Stimulated activated CD4-positive, alpha-beta T cell treated with anti-CD3 and anti-CD28 coated beads, Interleukin-4, amount 100 ng/mL, for 1 hour (primary cell): ENCODE data around the gene CES4A.
"Not testable (repeated sequence)": the region's sequence is repeated elsewhere in the genome, so short reads cannot be mapped to it uniquely, and the experiment has no call there.

Source experiments
- DNase-seq: peaks from one replicate; pipeline ENCODE4 v3.0.0-alpha.2; 2020

Gene CES4A

DNA sequence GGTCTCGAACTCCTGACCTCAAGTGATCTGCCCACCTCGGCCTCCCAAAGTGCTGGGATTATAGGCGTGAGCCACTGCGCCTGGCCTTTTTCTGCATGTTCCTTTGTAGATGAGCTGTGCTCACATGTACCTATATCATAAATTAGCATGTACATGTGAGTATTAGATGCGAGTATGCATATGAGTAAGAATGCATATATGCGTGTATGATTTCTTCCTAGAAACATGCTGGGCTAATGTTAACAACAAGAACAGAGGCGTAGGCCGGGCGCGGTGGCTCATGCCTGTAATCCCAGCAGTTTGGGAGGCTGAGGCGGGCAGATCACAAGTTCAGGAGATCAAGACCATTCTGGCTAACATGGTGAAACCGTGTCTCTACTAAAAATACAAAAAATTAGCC, 5.2 kb downstream of the CES4A start:
- DNase-seq: not testable (repeated sequence)

DNA sequence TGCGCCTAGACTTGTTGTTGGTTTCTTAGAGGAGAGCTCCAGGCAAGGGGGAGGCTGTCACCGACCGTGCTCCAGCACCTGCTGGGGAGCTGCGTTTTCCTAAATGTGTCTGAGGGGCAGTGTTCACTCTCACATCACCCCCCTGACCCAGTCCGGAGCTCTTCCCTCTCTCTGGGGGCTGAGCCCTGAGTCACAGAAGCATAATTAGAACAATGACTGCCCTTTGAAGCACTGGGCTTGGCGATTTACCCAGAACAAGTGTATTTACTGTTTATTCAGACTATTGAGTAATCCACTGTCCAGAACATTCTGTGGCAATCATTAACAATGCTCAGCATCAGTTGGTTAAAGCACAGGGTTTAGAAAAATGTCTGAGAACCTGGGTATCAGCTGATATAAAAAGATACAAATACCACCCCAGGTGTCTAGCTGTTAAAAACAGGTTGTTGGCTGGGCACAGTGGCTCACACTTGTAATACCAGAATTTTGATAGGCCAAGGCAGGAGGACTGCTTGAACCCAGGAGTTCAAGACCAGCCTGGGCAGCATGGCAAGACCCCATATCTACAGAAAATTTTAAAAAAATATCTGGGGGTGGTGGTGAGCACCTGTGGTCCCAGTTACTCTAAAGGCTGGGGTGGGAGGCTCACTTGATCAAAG, 8.1 kb downstream of the CES4A start:
- no peak for DNase-seq

DNA sequence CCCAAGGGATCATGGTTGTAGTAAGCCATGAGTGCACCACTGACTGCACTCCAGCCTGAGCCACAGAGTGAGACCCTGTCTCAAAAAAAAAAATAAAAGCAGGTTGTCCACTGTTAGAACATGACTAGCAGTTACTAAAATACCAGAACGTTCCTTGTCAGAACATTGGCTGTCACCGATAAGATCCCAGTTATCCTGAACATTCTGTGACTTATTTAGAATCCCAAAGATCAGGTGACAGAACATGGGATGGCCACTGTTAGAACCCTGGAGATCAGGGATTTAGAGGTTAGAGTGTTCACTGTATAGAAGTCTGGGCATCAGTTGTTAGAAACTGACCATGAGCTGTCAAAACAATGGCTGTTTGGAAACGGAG, 8.6 kb downstream of the CES4A start:
- no peak for DNase-seq

DNA sequence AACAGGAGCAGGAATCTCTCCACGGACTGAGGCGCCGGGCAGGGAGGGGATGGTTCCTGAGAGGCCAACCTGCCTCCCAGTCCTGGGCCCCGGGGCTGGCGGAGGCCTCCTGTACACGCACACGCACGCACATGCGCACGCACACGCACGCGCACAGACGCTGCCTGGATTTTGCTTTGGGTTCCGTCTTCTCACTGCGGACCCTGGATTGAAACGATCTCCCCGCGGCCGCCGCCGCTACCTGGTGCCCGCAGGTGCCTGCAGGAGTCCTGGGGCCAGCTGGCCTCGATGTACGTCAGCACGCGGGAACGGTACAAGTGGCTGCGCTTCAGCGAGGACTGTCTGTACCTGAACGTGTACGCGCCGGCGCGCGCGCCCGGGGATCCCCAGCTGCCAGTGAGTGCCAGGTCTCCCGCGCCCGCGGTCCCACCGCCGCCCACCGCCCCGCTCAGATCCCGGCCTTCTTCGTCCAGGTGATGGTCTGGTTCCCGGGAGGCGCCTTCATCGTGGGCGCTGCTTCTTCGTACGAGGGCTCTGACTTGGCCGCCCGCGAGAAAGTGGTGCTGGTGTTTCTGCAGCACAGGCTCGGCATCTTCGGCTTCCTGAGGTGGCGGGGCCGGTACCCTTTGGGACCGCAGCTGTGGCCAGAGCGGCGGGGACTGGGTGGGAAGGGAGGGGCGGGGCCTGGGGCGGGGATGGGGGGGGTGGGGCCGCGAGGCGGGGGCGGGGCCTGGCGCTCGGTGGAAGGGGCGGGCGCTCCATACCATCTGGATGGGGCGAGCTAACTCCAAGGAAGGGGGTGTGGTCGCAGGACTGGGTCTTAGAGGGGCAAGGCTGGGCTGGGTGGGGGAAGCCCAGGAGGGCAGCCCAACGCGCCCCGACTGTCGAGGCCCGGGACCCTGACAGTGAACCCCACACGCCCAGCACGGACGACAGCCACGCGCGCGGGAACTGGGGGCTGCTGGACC, 12.3 kb downstream of the CES4A start:
- peak; percentile 61 for DNase-seq

DNA sequence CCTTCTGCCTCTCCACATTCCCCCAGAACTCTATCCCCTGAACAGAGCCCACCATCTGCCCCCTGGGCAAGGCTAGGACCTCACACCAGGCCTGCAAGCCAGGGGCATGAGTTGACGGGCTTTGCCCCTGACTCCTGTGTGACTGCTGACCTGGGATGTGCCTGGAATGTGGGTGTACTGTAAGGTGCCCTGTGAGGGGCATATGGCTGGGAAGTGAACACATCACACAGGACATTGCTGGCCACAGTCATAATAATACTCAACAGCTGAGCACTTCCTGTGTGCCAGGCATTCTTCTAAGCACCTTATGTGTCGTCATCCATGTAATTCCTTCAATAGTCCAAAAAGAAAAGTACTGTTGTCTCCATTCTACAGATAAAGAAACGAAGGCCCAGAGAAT, 13.3 kb downstream of the CES4A start:
- no peak for DNase-seq

DNA sequence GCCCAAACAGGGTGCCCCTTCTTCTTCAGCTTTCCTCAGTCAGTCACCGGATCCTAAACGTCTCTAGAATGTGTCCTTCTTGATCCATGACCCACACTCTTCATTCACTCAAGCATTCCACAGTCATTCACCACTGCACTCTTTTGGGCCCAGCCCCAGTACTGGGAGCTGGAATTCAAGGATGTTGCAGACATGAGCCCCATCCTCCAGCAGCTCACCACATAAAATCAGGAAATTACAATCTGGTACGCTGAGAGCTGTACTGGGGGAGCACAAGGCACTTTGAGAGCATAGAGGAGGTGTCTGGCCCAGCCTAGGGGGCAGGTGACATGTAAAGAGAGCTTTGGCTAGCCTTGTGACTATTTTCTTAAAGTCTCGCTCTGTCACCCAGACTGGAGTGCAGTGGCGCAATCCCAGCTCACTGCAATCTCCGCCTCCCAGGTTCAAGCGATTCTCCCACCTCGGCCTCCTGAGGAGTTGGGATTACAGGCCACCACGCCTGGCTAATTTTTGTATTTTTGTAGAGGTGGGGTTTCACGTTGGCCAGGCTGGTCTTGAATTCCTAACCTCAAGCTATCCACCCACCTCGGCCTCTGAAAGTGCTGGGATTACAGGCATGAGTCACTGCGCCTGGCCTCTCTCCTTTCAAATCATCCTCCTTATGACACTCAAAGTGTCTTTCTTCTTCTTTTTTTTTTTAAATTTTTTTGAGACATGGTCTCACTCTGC, 18.7 kb downstream of the CES4A start:
- no peak for DNase-seq

DNA sequence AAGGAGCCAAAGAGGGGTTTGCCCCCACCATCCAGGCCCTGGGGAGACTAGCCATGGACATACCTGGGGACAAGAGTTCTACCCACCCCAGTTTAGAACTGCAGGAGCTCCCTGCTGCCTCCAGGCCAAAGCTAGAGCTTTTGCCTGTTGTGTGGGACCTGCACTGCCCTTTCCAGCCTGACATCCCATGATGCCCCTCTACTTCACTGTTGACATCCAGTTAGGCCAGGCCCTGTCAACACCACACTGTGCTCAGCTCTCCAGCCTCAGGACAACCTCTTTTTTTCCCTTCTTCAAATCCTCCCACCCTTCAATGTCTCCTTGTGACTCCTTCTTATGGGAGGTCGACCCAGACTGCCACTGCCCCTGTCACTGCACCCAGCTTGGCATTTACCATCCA, 20.8 kb downstream of the CES4A start:
- no peak for DNase-seq

DNA sequence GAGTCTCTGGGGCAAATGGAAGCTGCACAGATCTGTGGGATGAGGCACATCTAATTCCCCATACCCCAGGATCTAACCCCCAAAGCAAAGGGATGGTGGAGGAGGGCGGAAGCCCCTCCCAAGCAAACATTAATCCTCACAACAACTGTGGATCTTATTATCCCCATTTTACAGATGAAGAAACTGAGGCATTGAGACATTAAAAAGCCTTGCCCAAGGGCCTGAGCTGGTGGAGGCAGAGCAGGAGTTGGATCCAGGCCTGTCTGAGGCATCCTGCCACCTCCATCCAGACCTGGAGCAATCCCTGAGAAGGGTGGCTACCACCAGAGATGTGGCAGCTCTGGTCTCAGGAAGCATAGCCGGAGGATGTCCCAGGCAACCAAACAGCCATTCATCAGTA, 22.9 kb downstream of the CES4A start:
- no peak for DNase-seq

DNA sequence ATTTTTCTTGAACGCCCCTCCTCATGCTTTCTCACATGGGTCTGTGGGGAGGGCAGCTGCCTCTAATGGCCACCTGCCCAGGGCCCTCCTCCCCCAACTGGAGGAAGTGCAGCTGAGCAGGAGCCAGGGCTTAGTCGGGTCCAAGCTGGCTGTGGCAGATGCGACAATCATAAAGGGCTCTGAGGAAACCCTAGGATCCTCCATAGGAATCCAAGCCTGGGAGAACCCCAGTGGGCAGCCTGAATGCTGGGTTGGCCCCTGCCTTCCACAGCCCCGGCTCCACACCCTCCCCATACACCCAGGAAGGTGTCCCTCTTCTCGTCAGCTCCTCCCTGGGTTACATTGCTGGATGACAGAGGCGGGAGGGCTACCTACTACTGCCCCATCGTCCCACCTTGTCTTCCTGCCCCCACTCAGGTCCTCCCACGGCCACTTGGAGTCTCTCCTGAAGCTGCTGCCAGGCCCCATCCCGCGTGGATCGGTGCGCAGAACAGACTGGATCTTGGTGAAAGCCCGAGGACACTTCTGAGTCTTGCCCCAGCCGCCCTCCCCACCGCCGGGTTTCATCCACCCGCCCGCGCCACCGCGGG, 24.9 kb downstream of the CES4A start:
- no peak for DNase-seq

DNA sequence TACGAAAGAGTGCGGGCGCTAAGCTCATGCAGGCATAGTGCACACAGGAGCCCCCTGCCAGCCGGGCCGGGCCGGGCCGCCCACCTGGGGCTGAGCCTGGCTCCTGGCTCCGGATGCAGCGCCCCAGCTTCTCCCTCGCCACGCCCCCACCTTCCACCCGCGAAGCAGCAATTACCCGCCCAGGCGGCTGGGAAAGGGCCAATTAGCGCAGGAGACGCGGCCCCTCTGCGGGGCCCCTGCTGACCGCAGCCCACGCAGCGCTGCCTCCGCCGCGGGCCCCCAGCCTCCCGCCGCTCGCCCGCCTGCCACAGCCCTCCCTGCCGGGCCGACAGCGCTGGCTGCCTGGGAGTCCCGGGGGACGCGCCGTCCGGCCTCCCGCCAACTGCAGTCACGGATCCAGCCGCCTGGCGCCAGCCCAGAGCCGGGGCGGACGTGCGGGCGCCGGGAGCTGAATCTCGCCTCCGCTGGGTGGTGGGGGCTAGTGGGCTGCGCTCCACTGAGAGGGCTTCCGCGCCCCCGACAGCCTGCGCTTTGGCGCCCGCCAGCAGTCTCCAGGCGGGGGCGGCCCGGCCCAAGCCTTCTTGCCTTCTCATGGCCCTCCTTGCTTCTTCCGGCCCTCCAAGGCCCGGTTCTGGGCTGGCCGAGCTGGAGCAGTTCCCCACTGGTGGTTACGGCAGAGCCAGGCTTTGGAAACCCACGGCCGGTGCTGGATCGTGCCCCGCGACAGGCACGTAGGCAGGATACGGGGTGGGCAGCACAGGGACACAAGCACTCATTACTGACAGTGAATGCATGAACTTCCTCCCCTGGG, 25.6 kb downstream of the CES4A start:
- peak; percentile 71 for DNase-seq

DNA sequence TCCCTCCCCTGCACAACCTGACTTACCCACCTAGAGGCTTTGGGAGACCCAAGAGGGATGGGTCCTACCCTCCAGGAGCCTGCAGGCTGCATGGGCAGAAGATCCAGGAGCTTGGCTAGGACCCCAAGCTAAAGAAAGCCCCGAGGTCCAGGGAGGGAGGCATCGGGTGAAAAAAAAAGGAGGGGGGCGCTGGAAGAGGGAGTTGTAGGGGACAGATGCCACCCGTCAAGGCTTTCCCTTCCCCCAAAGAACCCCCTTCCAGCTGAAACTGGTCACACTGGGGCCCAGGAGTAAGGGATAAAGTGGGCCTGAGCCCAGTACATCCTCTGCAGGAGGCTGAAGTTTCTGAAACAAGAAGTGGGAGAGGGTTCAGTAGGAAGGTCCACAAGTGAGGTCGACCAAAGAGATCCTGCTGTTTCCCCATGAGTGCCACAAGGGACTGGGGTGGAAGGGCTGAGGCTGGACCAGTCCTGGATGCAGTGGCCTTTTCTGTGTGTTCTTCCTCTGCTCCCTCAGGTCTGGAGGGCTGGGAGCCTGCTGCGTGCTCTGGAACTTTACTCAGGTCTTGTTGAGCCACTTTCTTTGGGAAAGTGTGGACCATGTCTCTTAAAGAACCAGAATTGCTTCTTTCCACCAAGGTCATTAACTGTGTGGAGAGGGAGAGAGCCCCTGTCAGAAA, 26.4 kb downstream of the CES4A start:
- no peak for DNase-seq

DNA sequence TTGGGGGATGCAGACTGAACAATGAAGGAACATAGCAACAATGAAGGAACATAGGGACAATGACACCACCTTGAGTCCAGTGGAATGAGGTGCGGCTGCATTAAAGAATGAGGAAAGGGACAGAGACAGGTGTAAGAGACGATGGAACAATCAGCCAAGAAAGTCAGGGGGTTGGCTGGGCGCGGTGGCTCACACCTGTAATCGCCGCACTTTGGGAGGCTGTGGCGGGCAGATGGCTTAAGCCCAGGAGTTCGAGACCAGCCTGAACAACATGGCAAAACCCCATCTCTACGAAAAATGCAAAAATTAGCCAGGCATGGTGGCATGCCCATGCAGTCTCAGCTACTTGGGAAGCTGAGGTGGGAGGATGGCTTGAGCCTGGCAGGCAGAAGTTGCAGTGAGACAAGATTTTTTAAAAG, 26.9 kb downstream of the CES4A start:
- no peak for DNase-seq

DNA sequence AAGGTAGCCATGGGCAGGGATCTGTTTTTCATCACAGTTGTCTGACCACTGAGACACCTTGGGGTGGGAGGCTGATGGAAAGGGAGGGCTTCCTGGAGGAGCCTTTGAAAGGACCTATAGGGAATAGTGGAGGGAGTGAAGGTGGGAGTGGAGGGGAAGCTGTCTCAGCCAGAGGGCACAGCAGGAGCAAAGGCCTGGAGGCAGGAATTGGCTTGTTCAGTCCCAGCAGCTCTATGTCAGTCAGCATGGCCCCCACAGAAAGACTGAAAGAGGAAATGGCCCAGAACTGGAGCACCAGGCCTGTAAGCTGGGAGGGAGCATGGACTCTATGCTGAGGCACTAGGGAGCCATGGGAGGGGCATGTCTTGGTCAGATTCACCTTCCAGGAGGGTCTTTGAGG, 27.8 kb downstream of the CES4A start:
- DNase-seq: no peak

DNA sequence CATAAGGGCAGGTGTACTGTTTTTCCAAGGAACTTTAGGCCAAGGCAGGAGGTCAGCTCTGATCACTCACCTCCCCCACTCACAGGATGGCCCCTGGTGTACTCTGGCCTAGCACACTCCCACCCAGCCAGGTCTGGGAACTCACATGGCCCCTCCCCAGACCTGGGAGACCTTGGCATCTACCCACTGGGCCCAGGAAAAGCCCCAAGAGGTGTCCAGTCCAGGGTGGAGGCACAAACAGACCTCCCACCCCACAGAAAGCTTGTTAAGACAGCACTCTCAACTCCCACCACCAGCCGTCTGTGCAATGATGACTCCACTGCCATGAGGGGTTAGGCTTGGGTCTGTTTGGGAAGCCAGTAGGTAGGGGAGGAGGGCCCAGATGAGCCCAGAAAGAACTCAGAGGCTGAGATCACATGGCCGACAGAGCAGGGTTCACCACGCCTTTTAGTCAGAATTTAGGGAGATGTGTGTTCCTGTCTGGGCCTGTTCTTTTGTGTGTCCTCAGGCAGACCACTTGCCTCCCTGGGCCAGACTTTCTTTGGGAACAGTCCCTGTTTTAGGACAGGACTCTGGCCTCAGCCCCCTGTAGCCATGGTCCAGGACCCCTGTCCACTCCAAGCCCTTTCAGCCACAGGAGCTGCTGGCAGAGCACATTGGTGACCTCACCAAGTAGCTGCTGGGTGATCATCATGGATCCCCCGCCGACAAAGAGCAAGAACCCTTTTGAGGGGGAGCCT, 28.5 kb downstream of the CES4A start:
- DNase-seq: no peak

DNA sequence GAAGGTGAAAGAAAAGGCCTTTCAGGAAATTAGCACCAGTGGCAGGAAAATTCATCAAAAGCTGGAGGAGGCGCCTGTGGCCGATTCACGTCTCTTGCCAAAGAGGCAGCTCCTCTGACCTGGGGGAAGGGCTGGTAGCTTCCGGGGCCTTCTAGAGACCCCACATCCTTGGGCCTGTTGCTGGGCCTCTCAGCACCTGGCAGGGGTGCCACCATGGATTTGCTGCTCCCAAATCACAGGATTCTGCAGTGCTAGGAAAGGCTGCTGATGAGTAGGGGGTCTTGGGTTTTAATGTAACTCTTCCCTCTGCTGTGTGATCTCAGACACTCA, 29.0 kb downstream of the CES4A start:
- no peak for DNase-seq

DNA sequence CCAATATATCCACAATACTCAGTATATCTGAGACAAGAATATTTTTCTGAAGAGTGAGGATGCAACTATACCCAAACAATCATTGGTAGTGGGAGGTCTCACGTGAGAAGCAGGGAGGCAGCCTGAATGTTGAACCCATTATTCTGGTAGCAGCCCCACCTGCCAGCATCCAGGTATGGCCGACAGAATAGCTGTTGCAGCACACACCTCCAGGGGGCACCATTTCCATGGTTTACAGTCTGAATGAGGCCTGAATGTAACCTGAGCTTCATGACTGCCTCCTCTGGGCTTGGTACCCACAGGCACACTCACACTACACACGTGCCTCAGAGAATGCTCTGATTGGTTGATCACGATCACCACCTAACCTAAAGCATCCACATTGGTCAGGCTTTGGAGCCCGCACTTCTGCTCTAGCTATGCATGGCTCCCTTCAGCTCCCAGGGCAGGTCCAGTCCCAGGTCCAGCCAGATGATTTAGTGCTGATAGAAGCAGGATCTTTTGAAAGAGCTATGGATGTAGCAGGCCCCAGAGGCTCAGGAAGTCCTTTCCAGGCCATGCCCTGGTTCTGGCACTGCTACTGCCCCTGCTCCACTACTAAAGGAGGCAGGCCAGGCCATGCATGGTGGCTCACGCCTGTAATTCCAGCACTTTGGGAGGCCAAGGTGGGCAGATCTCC, 29.6 kb downstream of the CES4A start:
- DNase-seq: peak; percentile 82

DNA sequence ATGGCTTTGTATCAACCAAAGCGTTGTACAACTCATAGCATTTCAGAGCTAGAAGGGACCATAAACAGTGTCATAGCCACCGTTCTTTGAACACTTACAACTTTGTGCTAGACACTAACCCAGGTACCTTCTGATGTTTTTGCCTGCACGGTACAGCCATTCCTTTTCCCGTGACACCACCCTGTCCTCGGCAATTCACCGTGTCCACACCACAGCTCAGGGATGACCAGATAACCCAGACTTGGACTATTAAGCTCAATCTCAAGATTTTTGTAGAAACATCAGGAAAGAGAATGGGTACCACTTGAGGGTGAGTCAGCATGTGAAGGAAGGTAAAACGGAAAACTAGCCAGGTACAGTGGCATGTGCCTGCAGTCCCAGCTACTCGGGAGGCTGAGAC, 30.8 kb downstream of the CES4A start:
- no peak for DNase-seq

DNA sequence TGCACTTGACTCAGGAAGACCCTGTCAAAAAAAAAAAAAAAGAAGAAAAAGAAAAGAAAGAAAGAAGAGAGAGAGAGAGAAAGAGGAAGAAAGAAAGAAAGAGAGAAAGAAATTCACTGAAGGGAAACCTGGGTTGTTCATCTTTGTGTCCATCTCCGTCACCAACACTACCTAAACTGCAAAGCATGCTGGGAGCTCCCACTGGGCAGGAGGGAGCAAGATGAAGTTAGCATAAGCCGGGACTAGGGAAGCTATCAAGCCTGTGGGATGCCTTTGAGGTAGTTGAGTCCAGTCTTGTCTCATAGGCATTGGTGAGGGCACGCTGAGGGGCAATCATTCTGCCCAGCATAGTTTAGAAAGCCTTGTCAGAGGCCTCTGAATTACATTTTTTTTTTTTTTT, 32.9 kb downstream of the CES4A start:
- DNase-seq: no peak

DNA sequence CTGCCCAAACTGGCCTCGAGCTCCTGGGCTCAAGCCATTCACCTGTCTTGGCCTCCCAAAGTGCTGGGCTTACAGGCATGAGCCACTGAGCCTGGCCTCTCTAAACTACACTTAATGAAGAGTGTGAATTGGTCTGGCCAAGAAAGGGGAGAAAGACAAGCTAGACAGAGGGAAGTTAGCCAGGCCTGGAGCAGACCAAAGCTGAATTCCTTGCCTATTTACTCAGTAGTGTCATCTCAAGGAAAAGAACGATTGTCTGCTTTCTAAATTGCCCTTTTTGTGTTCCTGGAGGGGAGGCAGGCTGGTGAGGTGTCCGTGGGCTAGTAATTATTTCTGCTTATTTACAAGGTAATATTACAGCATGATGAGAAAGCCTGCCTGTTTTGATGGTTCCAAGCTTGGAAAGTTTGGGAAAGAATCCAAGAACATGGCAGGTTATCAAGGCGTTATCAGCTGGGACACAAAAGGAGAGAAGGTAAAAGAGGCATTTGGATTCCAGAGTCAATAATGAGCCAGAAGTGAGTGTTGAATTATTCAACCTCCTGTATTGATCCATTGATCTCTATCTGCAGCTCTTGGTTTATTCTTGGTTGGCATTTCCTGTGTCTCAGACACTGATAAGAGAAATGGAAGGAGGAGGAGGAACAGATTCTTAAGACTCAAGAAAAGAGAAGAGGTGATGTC, 34.3 kb downstream of the CES4A start:
- no peak for DNase-seq

DNA sequence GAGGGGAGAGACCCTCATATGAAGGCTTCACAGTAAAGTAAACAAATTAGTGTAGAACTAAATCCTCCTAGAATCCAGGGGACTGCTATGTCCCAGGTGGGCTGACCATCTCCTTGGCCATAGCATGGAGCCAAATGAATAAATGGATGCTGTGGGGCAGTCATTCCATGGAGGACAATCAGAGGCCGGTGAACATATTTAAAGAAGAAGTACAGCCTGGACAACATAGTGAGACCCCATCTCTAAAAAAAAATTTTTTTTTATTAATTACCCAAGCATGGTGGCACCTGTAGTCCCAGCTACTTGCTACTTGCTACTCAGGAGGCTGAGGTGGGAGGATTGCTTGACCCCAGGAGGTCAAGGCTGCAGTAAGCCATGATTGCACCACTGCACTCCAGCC, 35.3 kb downstream of the CES4A start:
- DNase-seq: no peak
